Ishikawa (cell line): Measurements from ENCODE around the gene BEX1.

Experiments used
- CEBPB ChIP-seq: IDR thresholded peaks from 2 replicates; pipeline ENCODE4 v1.6.1; 2012
- CREB1 ChIP-seq: IDR thresholded peaks from 2 replicates; pipeline ENCODE4 v1.6.1; 2012; ENCODE audit warnings: low read depth
- EGR1 ChIP-seq: IDR thresholded peaks from 2 replicates; pipeline ENCODE4 v1.6.1; 2012
- EP300 ChIP-seq: IDR thresholded peaks from 2 replicates; pipeline ENCODE4 v1.6.1; 2012; ENCODE audit warnings: borderline replicate concordance
- FOXM1 ChIP-seq: IDR thresholded peaks from 2 replicates; pipeline ENCODE4 v1.6.1; 2012; ENCODE audit warnings: low read depth, borderline replicate concordance
- MAX ChIP-seq: IDR thresholded peaks from 2 replicates; pipeline ENCODE4 v1.6.1; 2012
- NFIC ChIP-seq: IDR thresholded peaks from 2 replicates; pipeline ENCODE4 v1.6.1; 2012
- RAD21 ChIP-seq: IDR thresholded peaks from 2 replicates; pipeline ENCODE4 v1.6.1; 2012; ENCODE audit warnings: low read depth
- REST ChIP-seq: IDR thresholded peaks from 2 replicates; pipeline ENCODE4 v1.6.1; 2012; ENCODE audit warnings: low read depth, mild to moderate bottlenecking
- TAF1 ChIP-seq: IDR thresholded peaks from 2 replicates; pipeline ENCODE4 v1.6.1; 2012; ENCODE audit warnings: low read depth, mild to moderate bottlenecking
- TCF12 ChIP-seq: IDR thresholded peaks from 2 replicates; pipeline ENCODE4 v1.6.1; 2012; ENCODE audit warnings: low read depth
- TEAD4 ChIP-seq: IDR thresholded peaks from 2 replicates; pipeline ENCODE4 v1.6.1; 2012
- USF1 ChIP-seq: IDR thresholded peaks from 2 replicates; pipeline ENCODE4 v1.6.1; 2012
- YY1 ChIP-seq: IDR thresholded peaks from 2 replicates; pipeline ENCODE4 v1.6.1; 2012; ENCODE audit warnings: low read depth
- ZBTB7A ChIP-seq: IDR thresholded peaks from 2 replicates; pipeline ENCODE4 v1.6.1; 2012; ENCODE audit warnings: low read depth

The BEX1 gene

GRCh38 chrX:103098488-103098887 lies 34.5 kb upstream of the BEX1 start:
- TF ChIP-seq YY1 (no peak), MAX (no peak), TAF1 (no peak), NFIC (no peak), ZBTB7A (no peak), FOXM1 (no peak), REST (no peak), EGR1 (no peak), TCF12 (no peak), USF1 (no peak), TEAD4 (no peak), RAD21 (no peak), CEBPB (no peak), CREB1 (no peak), EP300 (no peak)

GRCh38 chrX:103092942-103093341 lies 29.0 kb upstream of the BEX1 start, which contains the start of gene NXF3:
TSS of gene NXF3 (minus strand) at chrX:103093143. CDS start at chrX:103093023, 120 bp downstream.
- TF ChIP-seq NFIC (no peak), REST (no peak), USF1 (no peak), MAX (no peak), TEAD4 (no peak), TCF12 (no peak), TAF1 (no peak), CEBPB (no peak), EGR1 (no peak), RAD21 (no peak), EP300 (no peak), CREB1 (no peak), YY1 (no peak)

GRCh38 chrX:103081051-103081450 lies 17.1 kb upstream of the BEX1 start:
- TF ChIP-seq USF1 (no peak), EP300 (no peak), REST (no peak)

GRCh38 chrX:103073467-103073866 lies 9.5 kb upstream of the BEX1 start:
- no peak for TF ChIP-seq RAD21
- TF ChIP-seq USF1, result no peak
- no peak for TF ChIP-seq ZBTB7A
- no peak for TF ChIP-seq FOXM1
- TF ChIP-seq TCF12, result no peak
- no peak for TF ChIP-seq EP300
- no peak for TF ChIP-seq CREB1
- TF ChIP-seq YY1, result no peak
- TF ChIP-seq TAF1, result no peak
- TF ChIP-seq NFIC, result no peak
- TF ChIP-seq MAX, result no peak
- no peak for TF ChIP-seq EGR1
- no peak for TF ChIP-seq CEBPB
- no peak for TF ChIP-seq TEAD4
- no peak for TF ChIP-seq REST
